Activated CD8-positive, alpha-beta T cell treated with anti-CD3 and anti-CD28 coated beads, Interleukin-2, amount 10 ng/mL, durations not matched to agents 7 days and 5 days (primary cell): Measurements from ENCODE around the gene STRN. TPM values are rescaled to one million over a fixed set of nuclear protein-coding genes. Genes with fewer than 3 reads are reported as not detected.

Experiments
- ATAC-seq: fragments of 150-1000 bp; cut with Tn5 transposase; one replicate; pipeline ENCODE4 v1.10.0; 2021; ENCODE audit warnings: moderate library complexity
- CTCF ChIA-PET: fragments of 350-600 bp; sonication (Branson Sonifier 250); formaldehyde crosslinking; loops from one replicate; lab custom pipeline; 2021; ENCODE audit warnings: antibody characterized with exemption; lab: Charles Lee
- POLR2A ChIA-PET: fragments of 350-600 bp; sonication (Branson Sonifier 250); formaldehyde crosslinking; loops from one replicate; lab custom pipeline; 2021; ENCODE audit warnings: antibody characterized with exemption; lab: Charles Lee
- DNase-seq: peaks from one replicate; pipeline ENCODE4 v3.0.0-alpha.2; 2020
- H3K27ac Mint-ChIP-seq: one replicate; pipeline ENCODE4 v1.8.0; 2021; ENCODE audit warnings: mild to moderate bottlenecking, mixed read lengths
- H3K27me3 Mint-ChIP-seq: one replicate; pipeline ENCODE4 v1.8.0; 2021; ENCODE audit warnings: low read depth, mixed read lengths
- H3K36me3 Mint-ChIP-seq: one replicate; pipeline ENCODE4 v1.8.0; 2021; ENCODE audit warnings: low read depth, mixed read lengths
- H3K4me1 Mint-ChIP-seq: one replicate; pipeline ENCODE4 v1.8.0; 2021; ENCODE audit warnings: low read depth, mixed read lengths
- H3K4me3 Mint-ChIP-seq: one replicate; pipeline ENCODE4 v1.8.0; 2021; ENCODE audit warnings: mild to moderate bottlenecking, mixed read lengths
- H3K9me3 Mint-ChIP-seq: one replicate; pipeline ENCODE4 v1.8.0; 2022; ENCODE audit warnings: mixed read lengths; ENCODE audit not compliant: insufficient read depth
- total RNA-seq, 2 experiments: library from RNA; stranded (reverse); gene quantifications; one replicate each; pipeline ENCODE4 v1.2.3, GENCODE V29; 2021

STRN gene
- total RNA-seq, 2 experiments from 2014 or later, result 35.8 to 38.1 TPM

DNA sequence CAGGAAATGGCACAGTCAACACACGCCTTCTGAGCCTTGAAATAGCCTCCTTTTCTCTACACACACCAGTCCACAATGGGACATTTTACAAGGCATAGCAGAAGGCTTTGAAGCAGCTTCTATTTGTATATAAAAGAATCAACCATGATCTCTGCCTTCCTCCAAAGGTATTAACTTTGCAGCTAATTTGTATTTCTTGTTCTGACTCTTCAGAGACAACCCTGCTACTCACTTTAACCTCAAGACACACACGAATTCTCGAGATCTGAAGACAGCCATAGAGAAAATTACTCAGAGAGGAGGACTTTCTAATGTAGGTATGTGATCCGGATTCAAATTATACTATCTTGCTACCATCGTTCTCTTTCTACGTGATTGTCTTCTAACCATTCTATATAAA, 165.2 kb downstream of the STRN start:
- Mint-ChIP-seq H3K27me3 (peaks cover 14% of the 10 kb centered on the region), H3K36me3 (no peaks in the 10 kb centered on the region), H3K4me1 (peaks cover 2% of the 10 kb centered on the region), H3K4me3 (no peak overlapping the region), H3K27ac (no peak overlapping the region), H3K9me3 (no peaks in the 10 kb centered on the region)
- no peak for ATAC-seq
- no peak for DNase-seq
- CTCF ChIA-PET, result no interaction called here
- POLR2A ChIA-PET, result no interaction called here

DNA sequence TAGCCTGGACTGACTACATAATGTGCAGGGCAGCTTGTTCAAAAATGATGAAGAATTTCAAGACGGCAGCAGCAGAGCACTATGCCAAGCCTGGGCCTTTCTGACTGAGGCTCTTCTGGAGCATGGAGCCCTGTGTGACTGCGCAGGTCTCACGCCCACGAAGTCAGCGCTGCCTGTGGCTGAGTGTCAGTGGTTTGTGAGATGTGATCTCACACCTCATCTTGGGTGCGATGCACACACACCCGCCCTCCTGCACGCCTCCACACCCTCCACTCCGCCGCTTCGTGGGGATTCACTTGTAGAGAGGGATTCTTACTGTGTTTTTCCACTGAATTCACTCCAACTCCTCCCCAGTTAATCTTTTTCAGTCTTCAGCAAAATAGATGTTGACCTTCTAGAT, 166.0 kb downstream of the STRN start:
- Mint-ChIP-seq H3K27ac (no peak overlapping the region), H3K36me3 (no peaks in the 10 kb centered on the region), H3K27me3 (peaks cover 18% of the 10 kb centered on the region), H3K9me3 (no peaks in the 10 kb centered on the region), H3K4me3 (no peak overlapping the region), H3K4me1 (peaks cover 2% of the 10 kb centered on the region)
- ATAC-seq, result no peak
- DNase-seq, result no peak
- ChIA-PET POLR2A (no interaction called here), CTCF (no interaction called here)

DNA sequence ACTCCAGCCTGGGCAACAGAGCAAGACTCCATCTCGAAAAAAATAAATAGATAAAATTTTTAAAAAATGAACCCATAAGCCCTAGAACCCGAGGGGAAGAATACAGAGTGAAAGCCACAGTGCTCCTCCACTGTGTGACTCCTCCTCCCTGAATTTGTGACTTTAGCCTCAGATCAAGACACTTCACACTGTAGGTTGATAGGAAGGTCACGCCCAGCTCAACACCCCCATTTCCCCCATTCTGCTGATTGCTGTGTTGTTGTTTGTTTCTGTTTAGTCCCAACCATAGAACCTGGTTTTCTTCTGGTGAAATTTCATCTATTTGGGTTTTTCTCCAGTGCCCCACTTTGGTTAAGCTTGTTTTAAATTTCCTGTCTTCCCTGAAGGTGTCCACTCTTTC, 167.6 kb downstream of the STRN start:
- CTCF ChIA-PET, result no interaction called here
- DNase-seq (no peak), ATAC-seq (no peak)
- Mint-ChIP-seq H3K27ac (no peak overlapping the region), H3K4me3 (no peak overlapping the region), H3K27me3 (peaks cover 21% of the 10 kb centered on the region), H3K36me3 (no peaks in the 10 kb centered on the region), H3K9me3 (no peaks in the 10 kb centered on the region), H3K4me1 (peaks cover 2% of the 10 kb centered on the region)
- POLR2A ChIA-PET, result no interaction called here

DNA sequence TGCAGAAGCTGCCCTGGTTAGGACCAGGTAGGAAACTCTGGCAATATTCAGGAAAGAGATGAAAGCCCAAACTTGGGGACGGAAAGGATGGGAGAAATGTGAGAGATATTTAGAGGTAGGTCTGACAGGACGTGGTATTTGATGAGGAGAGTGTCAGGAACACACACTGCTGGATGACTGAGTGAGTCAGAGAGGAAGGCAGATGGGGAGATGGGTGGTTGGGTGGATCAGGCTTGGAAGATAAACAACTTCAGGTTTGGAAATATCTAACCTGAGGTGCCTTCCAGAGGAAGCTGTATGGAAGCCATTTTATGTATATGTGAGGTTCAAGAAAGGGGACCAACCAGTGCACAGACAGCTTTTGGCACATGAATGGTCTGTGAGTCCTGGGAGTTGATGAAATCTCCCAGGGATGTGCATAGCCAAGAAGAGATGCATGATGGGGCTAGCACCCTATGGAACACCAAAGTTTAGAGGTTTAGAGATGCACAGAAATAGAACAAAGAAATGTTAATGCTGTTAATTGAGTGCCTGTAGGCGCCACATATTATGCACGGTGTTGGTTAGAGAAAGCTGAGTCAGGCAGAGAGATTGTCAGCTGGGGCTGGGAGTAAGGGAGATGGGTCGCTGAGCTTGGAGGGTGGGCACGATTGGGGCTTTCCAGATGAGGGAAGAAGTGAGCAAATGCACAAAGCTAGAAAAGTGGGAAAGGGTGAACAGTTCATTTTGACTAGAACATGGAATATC, 168.8 kb downstream of the STRN start:
- POLR2A ChIA-PET, result no interaction called here
- peaks cover 22% of the 10 kb centered on the region for H3K27me3 Mint-ChIP-seq
- no peaks in the 10 kb centered on the region for H3K9me3 Mint-ChIP-seq
- DNase-seq (no peak), ATAC-seq (no peak)
- CTCF ChIA-PET, result interaction anchor here (0.7 to 3.5 kb wide), 2 partner anchors 17 to 742 kb away, joined by 3 to 21 read pairs; no protein-coding TSS in a partner anchor
- no peak overlapping the region for H3K4me3 Mint-ChIP-seq
- H3K36me3 Mint-ChIP-seq, result no peaks in the 10 kb centered on the region
- H3K27ac Mint-ChIP-seq, result no peak overlapping the region
- H3K4me1 Mint-ChIP-seq, result peaks cover 2% of the 10 kb centered on the region

Other genes with a start within 250 kb of the STRN start
- gene HEATR5B, start 117.8 kb upstream of the STRN start, total RNA-seq, result 10 to 100 TPM; 16.4 to 17.0 TPM
- gene GPATCH11, start 118.0 kb upstream of the STRN start, total RNA-seq, result 10 to 100 TPM; 11.2 to 11.8 TPM
- 100 to 1,000 TPM; 113 to 117 TPM for gene EIF2AK2, start 190.4 kb upstream of the STRN start, total RNA-seq
- not detected for gene SULT6B1, start 222.1 kb upstream of the STRN start, total RNA-seq
- 10 to 100 TPM; 35.1 to 36.0 TPM for gene CEBPZOS, start 230.0 kb upstream of the STRN start, total RNA-seq